Progenitor cell of endocrine pancreas (in vitro differentiated cells): ENCODE data around the gene GPR55. TPM values are rescaled to one million over a fixed set of nuclear protein-coding genes. Genes with fewer than 3 reads are reported as not detected.

Experiments used
- DNase-seq: peaks from one replicate; pipeline ENCODE4 v3.0.0; 2021; ENCODE audit warnings: low spot score; ENCODE audit not compliant: unreplicated experiment
- H3K27ac Mint-ChIP-seq: 2 replicates; pipeline ENCODE4 v1.8.0; 2021; ENCODE audit warnings: mild to moderate bottlenecking, moderate library complexity, mixed read lengths
- H3K27me3 Mint-ChIP-seq: 2 replicates; pipeline ENCODE4 v1.8.0; 2021; ENCODE audit warnings: mixed read lengths
- H3K36me3 Mint-ChIP-seq: 2 replicates; pipeline ENCODE4 v1.8.0; 2022; ENCODE audit warnings: mixed read lengths; ENCODE audit not compliant: insufficient read depth
- H3K4me1 Mint-ChIP-seq: 2 replicates; pipeline ENCODE4 v1.8.0; 2021; ENCODE audit warnings: low read depth, mixed read lengths
- H3K4me3 Mint-ChIP-seq: 2 replicates; pipeline ENCODE4 v1.8.0; 2021; ENCODE audit warnings: low read depth, mild to moderate bottlenecking, moderate library complexity, mixed read lengths
- H3K9me3 Mint-ChIP-seq: 2 replicates; pipeline ENCODE4 v1.8.0; 2021; ENCODE audit warnings: low read depth, mixed read lengths
- CTCF ChIP-seq: fragments of 200-600 bp; sonication (generic); IDR thresholded peaks from one replicate; pipeline ENCODE4 v1.5.0; 2021; ENCODE audit warnings: antibody characterized with exemption, mild to moderate bottlenecking; ENCODE audit not compliant: unreplicated experiment
- total RNA-seq: library from RNA; stranded (reverse); gene quantifications from 2 replicates; pipeline ENCODE4 v1.2.1, GENCODE V29; 2021

The GPR55 gene
- total RNA-seq, 1 donor from 2014 or later: not detected

GRCh38 chr2:230916218-230916617, 8.8 kb downstream of the GPR55 start:
- Mint-ChIP-seq H3K36me3 (no peaks in the 10 kb centered on the region), H3K27ac (no peak overlapping the region), H3K27me3 (no peaks in the 10 kb centered on the region), H3K4me3 (no peak overlapping the region), H3K9me3 (no peaks in the 10 kb centered on the region), H3K4me1 (peaks cover 4% of the 10 kb centered on the region)
- DNase-seq: no peak
- no peak for TF ChIP-seq CTCF

GRCh38 chr2:230915319-230915718, 9.7 kb downstream of the GPR55 start:
- peaks cover 4% of the 10 kb centered on the region for H3K4me1 Mint-ChIP-seq
- no peak overlapping the region for H3K27ac Mint-ChIP-seq
- H3K4me3 Mint-ChIP-seq: no peak overlapping the region
- no peaks in the 10 kb centered on the region for H3K9me3 Mint-ChIP-seq
- TF ChIP-seq CTCF: no peak
- H3K36me3 Mint-ChIP-seq: no peaks in the 10 kb centered on the region
- no peak for DNase-seq
- peaks cover 7% of the 10 kb centered on the region for H3K27me3 Mint-ChIP-seq

- peaks cover 4% of the 10 kb centered on the region for H3K4me1 Mint-ChIP-seq
- H3K36me3 Mint-ChIP-seq: no peaks in the 10 kb centered on the region
- TF ChIP-seq CTCF: no peak
- DNase-seq: no peak
- no peaks in the 10 kb centered on the region for H3K9me3 Mint-ChIP-seq
- no peak overlapping the region for H3K4me3 Mint-ChIP-seq
- peaks cover 7% of the 10 kb centered on the region for H3K27me3 Mint-ChIP-seq
- no peak overlapping the region for H3K27ac Mint-ChIP-seq
Observed at GRCh38 chr2:230914886-230915285, 10.2 kb downstream of the GPR55 start.

- H3K27ac Mint-ChIP-seq: no peak overlapping the region
- DNase-seq: no peak
- no peaks in the 10 kb centered on the region for H3K9me3 Mint-ChIP-seq
- TF ChIP-seq CTCF: peak; percentile 54
- no peaks in the 10 kb centered on the region for H3K36me3 Mint-ChIP-seq
- peaks cover 12% of the 10 kb centered on the region for H3K27me3 Mint-ChIP-seq
- no peak overlapping the region for H3K4me3 Mint-ChIP-seq
- H3K4me1 Mint-ChIP-seq: peaks cover 1% of the 10 kb centered on the region
Observed at GRCh38 chr2:230913406-230914143, 11.5 kb downstream of the GPR55 start.

GRCh38 chr2:230912724-230913123, 12.3 kb downstream of the GPR55 start:
- Mint-ChIP-seq H3K36me3 (no peaks in the 10 kb centered on the region), H3K9me3 (no peaks in the 10 kb centered on the region), H3K4me1 (peaks cover 1% of the 10 kb centered on the region), H3K27ac (no peak overlapping the region), H3K4me3 (no peak overlapping the region), H3K27me3 (peaks cover 14% of the 10 kb centered on the region)
- TF ChIP-seq CTCF: no peak
- no peak for DNase-seq
